Activated CD4-positive, alpha-beta T cell treated with anti-CD3 and anti-CD28 coated beads, Interleukin-2, amount 10 ng/mL, durations not matched to agents 7 days and 5 days (primary cell): ENCODE measurements around the gene UCHL5. TPM values are rescaled to one million over a fixed set of nuclear protein-coding genes. Genes with fewer than 3 reads are reported as not detected.
"Not testable (repeated sequence)": the region's sequence is repeated elsewhere in the genome, so short reads cannot be mapped to it uniquely, and the experiment has no call there.

Experiments used
- CTCF ChIA-PET: fragments of 350-600 bp; sonication (Branson Sonifier 250); formaldehyde crosslinking; loops from one replicate; lab custom pipeline; 2021; ENCODE audit warnings: antibody characterized with exemption; lab: Charles Lee
- POLR2A ChIA-PET: fragments of 350-600 bp; sonication (Branson Sonifier 250); formaldehyde crosslinking; loops from one replicate; lab custom pipeline; 2021; ENCODE audit warnings: antibody characterized with exemption; lab: Charles Lee
- DNase-seq: peaks from one replicate; pipeline ENCODE4 v3.0.0-alpha.2; 2020
- H3K27ac Mint-ChIP-seq: one replicate; pipeline ENCODE4 v1.8.0; 2021; ENCODE audit warnings: mild to moderate bottlenecking, moderate library complexity, mixed read lengths
- H3K27me3 Mint-ChIP-seq: one replicate; pipeline ENCODE4 v1.8.0; 2021; ENCODE audit warnings: mixed read lengths
- H3K36me3 Mint-ChIP-seq: one replicate; pipeline ENCODE4 v1.8.0; 2021; ENCODE audit warnings: low read depth, mixed read lengths
- H3K4me1 Mint-ChIP-seq: one replicate; pipeline ENCODE4 v1.8.0; 2021; ENCODE audit warnings: mixed read lengths
- H3K4me3 Mint-ChIP-seq: one replicate; pipeline ENCODE4 v1.8.0; 2021; ENCODE audit warnings: mild to moderate bottlenecking, moderate library complexity, mixed read lengths
- H3K9me3 Mint-ChIP-seq: one replicate; pipeline ENCODE4 v1.8.0; 2021; ENCODE audit warnings: mixed read lengths
- total RNA-seq, 2 experiments: library from RNA; stranded (reverse); gene quantifications; one replicate each; pipeline ENCODE4 v1.2.3, GENCODE V29; 2021

Gene UCHL5
- total RNA-seq, 2 experiments from 2014 or later: 47.7 to 58.9 TPM

DNA sequence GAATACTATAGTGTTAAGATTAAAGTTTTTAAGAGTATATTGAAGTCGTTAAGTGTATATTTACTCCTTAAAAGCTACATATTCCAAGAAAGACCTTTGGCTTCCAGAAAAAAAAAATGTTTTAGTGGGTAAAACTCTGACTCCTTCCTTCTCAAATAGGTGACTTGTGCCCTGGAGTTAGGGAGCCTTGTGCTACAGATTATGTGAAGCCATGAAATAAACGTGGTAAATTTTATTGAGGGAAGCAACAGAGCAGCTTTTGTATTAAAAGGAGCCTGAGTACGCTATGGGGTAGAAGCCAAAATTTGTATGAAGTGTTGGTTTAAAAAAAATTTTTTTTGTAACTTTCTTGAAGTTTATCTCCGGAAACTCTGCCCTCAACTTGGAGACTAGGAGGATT lies 1.2 kb upstream of the UCHL5 start:
- Mint-ChIP-seq H3K27me3 (no peaks in the 10 kb centered on the region), H3K27ac (peak overlapping the region; percentile 100), H3K36me3 (peaks cover 21% of the 10 kb centered on the region), H3K9me3 (no peaks in the 10 kb centered on the region), H3K4me3 (peak overlapping the region; percentile 100), H3K4me1 (peaks cover 51% of the 10 kb centered on the region)
- DNase-seq: no peak
- ChIA-PET POLR2A (no interaction called here), CTCF (no interaction called here)

GRCh38 chr1:193060115-193060403 lies 899 bp upstream of the UCHL5 start:
- no peaks in the 10 kb centered on the region for H3K27me3 Mint-ChIP-seq

GRCh38 chr1:193058529-193059281 lies 455 bp downstream of the UCHL5 start:
- Mint-ChIP-seq H3K4me1 (peaks cover 56% of the 10 kb centered on the region), H3K4me3 (peak overlapping the region; percentile 100), H3K27ac (peak overlapping the region; percentile 100), H3K9me3 (no peaks in the 10 kb centered on the region), H3K36me3 (peaks cover 24% of the 10 kb centered on the region), H3K27me3 (no peaks in the 10 kb centered on the region)
- CTCF ChIA-PET: interaction anchor here (0.5 to 2.0 kb wide), 20 partner anchors 8 to 584 kb away, joined by 3 to 10 read pairs (median 3); partner anchors contain the start of genes CDC73 and GLRX2
- peak; percentile 63 for DNase-seq
- POLR2A ChIA-PET: interaction anchor here (1.2 kb wide), 1 partner anchor 249 kb away, joined by 3 read pairs; no protein-coding TSS in a partner anchor

More at GRCh38 chr1:193060115-193060403, 899 bp upstream of the UCHL5 start:
- DNase-seq: no peak
- H3K9me3 Mint-ChIP-seq: no peaks in the 10 kb centered on the region
- ChIA-PET POLR2A (no interaction called here), CTCF (no interaction called here)
- peak overlapping the region; percentile 100 for H3K4me3 Mint-ChIP-seq
- peaks cover 48% of the 10 kb centered on the region for H3K4me1 Mint-ChIP-seq
- peaks cover 21% of the 10 kb centered on the region for H3K36me3 Mint-ChIP-seq
- H3K27ac Mint-ChIP-seq: peak overlapping the region; percentile 100

- H3K36me3 Mint-ChIP-seq: peaks cover 18% of the 10 kb centered on the region
- H3K4me1 Mint-ChIP-seq: peaks cover 36% of the 10 kb centered on the region
- DNase-seq: no peak
- H3K27me3 Mint-ChIP-seq: no peaks in the 10 kb centered on the region
- no peak overlapping the region for H3K27ac Mint-ChIP-seq
- CTCF ChIA-PET: no interaction called here
- POLR2A ChIA-PET: no interaction called here
- H3K4me3 Mint-ChIP-seq: no peak overlapping the region
- H3K9me3 Mint-ChIP-seq: no peaks in the 10 kb centered on the region
These were observed 4.9 kb downstream of the UCHL5 start for GRCh38 chr1:193054169-193054675.

DNA sequence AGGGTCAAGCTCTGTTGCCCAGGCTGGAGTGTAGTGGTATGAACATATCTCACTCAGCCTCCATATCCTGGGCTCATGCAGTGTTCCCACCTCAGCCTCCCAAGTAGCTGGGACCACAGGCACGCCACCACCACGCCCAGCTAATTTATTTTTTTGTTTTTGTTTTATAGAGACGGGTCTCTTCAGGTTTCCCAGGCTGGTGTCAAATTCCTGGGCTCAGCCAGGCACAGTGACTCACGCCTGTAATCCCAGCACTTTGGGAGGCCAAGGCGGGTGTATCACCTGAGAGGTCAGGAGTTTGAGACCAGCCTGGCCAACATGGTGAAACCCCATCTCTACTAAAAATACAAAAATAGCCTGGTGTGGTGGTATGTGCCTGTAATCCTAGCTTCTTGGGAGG lies 10.2 kb downstream of the UCHL5 start:
- H3K27me3 Mint-ChIP-seq, H3K4me3 Mint-ChIP-seq, H3K27ac Mint-ChIP-seq, POLR2A ChIA-PET, H3K9me3 Mint-ChIP-seq, H3K4me1 Mint-ChIP-seq, DNase-seq: not testable (repeated sequence)
- peaks cover 23% of the 10 kb centered on the region for H3K36me3 Mint-ChIP-seq
- CTCF ChIA-PET: interaction anchor here (3.2 kb wide), 1 partner anchor 10 kb away, joined by 10 read pairs; the partner anchor contains the start of genes RO60 and UCHL5

- Mint-ChIP-seq H3K4me3 (no peak overlapping the region), H3K4me1 (peaks cover 6% of the 10 kb centered on the region), H3K27ac (no peak overlapping the region), H3K27me3 (no peaks in the 10 kb centered on the region), H3K9me3 (no peaks in the 10 kb centered on the region), H3K36me3 (peaks cover 32% of the 10 kb centered on the region)
- ChIA-PET CTCF (no interaction called here), POLR2A (no interaction called here)
- DNase-seq: no peak
These were observed 16.1 kb downstream of the UCHL5 start for GRCh38 chr1:193042766-193043691.

- no peaks in the 10 kb centered on the region for H3K27me3 Mint-ChIP-seq
- peaks cover 6% of the 10 kb centered on the region for H3K4me1 Mint-ChIP-seq
- ChIA-PET POLR2A (no interaction called here), CTCF (no interaction called here)
- H3K4me3 Mint-ChIP-seq: no peak overlapping the region
- no peak for DNase-seq
- H3K9me3 Mint-ChIP-seq: no peaks in the 10 kb centered on the region
- peaks cover 30% of the 10 kb centered on the region for H3K36me3 Mint-ChIP-seq
- H3K27ac Mint-ChIP-seq: no peak overlapping the region
These were observed 19.1 kb downstream of the UCHL5 start for GRCh38 chr1:193040011-193040410.

- CTCF ChIA-PET: interaction anchor here (0.6 kb wide), 1 partner anchor 10 kb away, joined by 4 read pairs; no protein-coding TSS in a partner anchor
- POLR2A ChIA-PET: no interaction called here
- Mint-ChIP-seq H3K4me1 (peaks cover 4% of the 10 kb centered on the region), H3K4me3 (no peak overlapping the region), H3K36me3 (peaks cover 18% of the 10 kb centered on the region), H3K27ac (no peak overlapping the region), H3K27me3 (no peaks in the 10 kb centered on the region), H3K9me3 (no peaks in the 10 kb centered on the region)
- DNase-seq: no peak
These were observed 22.7 kb downstream of the UCHL5 start for GRCh38 chr1:193036337-193037047.

GRCh38 chr1:193033610-193034009 lies 25.6 kb downstream of the UCHL5 start:
- DNase-seq: no peak
- no peaks in the 10 kb centered on the region for H3K27me3 Mint-ChIP-seq
- no peak overlapping the region for H3K4me3 Mint-ChIP-seq
- peaks cover 4% of the 10 kb centered on the region for H3K4me1 Mint-ChIP-seq
- H3K27ac Mint-ChIP-seq: no peak overlapping the region
- CTCF ChIA-PET: no interaction called here
- no peaks in the 10 kb centered on the region for H3K9me3 Mint-ChIP-seq
- peaks cover 11% of the 10 kb centered on the region for H3K36me3 Mint-ChIP-seq
- POLR2A ChIA-PET: no interaction called here

GRCh38 chr1:193032643-193033427 lies 26.3 kb downstream of the UCHL5 start:
- H3K4me1 Mint-ChIP-seq, H3K36me3 Mint-ChIP-seq, H3K27ac Mint-ChIP-seq, DNase-seq, H3K27me3 Mint-ChIP-seq, POLR2A ChIA-PET, CTCF ChIA-PET, H3K4me3 Mint-ChIP-seq, H3K9me3 Mint-ChIP-seq: not testable (repeated sequence)

DNA sequence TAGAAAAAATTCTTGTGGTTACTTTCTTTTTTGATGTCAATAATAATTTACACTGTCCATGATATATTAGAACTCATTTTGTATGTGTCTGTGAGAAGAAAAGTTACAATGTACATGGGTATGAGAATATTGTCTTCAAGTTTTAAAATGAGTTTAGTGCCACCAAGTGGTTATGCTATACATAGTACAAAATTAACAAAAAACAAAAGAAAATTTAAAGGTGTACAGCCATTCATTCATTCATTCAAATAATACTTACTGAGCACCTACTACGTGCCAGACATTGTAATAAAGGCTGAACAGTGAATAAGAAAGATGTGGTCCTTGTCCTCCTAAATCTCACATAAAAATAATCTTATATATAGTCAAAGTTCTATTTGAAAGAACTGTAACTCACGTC lies 27.7 kb downstream of the UCHL5 start:
- POLR2A ChIA-PET: no interaction called here
- H3K4me3 Mint-ChIP-seq: no peak overlapping the region
- CTCF ChIA-PET: no interaction called here
- H3K9me3 Mint-ChIP-seq: no peaks in the 10 kb centered on the region
- H3K27ac Mint-ChIP-seq: no peak overlapping the region
- peaks cover 4% of the 10 kb centered on the region for H3K36me3 Mint-ChIP-seq
- no peak for DNase-seq
- H3K4me1 Mint-ChIP-seq: peaks cover 4% of the 10 kb centered on the region
- no peaks in the 10 kb centered on the region for H3K27me3 Mint-ChIP-seq

GRCh38 chr1:193030280-193030679 lies 28.9 kb downstream of the UCHL5 start:
- no peak overlapping the region for H3K27ac Mint-ChIP-seq
- DNase-seq: no peak
- no peaks in the 10 kb centered on the region for H3K27me3 Mint-ChIP-seq
- peaks cover 4% of the 10 kb centered on the region for H3K4me1 Mint-ChIP-seq
- H3K36me3 Mint-ChIP-seq: peaks cover 11% of the 10 kb centered on the region
- ChIA-PET POLR2A (no interaction called here), CTCF (interaction anchor here (1.1 to 1.6 kb wide), 3 partner anchors 8 to 557 kb away, joined by 3 to 6 read pairs (median 5); no protein-coding TSS in a partner anchor)
- H3K4me3 Mint-ChIP-seq: no peak overlapping the region
- H3K9me3 Mint-ChIP-seq: no peaks in the 10 kb centered on the region
